GM18517 (cell line): ENCODE results near the gene RTF1.
"Not testable (repeated sequence)": the region's sequence is repeated elsewhere in the genome, so short reads cannot be mapped to it uniquely, and the experiment has no call there.

Source experiments
- ATAC-seq: cut with Tn5 transposase; IDR thresholded peaks from one replicate; pipeline ENCODE4 v1.9.1; 2021; ENCODE audit warnings: mild to moderate bottlenecking, moderate library complexity; ENCODE audit not compliant: unreplicated experiment

Gene RTF1

GRCh38 chr15:41435037-41435786 is 18.3 kb downstream of the RTF1 start:
- no peak for ATAC-seq

GRCh38 chr15:41437448-41437847 is 20.6 kb downstream of the RTF1 start:
- no peak for ATAC-seq

- ATAC-seq = no peak
Measured at GRCh38 chr15:41438206-41438605, 21.3 kb downstream of the RTF1 start.

GRCh38 chr15:41438745-41439144 is 21.9 kb downstream of the RTF1 start:
- ATAC-seq = not testable (repeated sequence)

GRCh38 chr15:41443275-41443674 is 26.4 kb downstream of the RTF1 start:
- no peak for ATAC-seq

GRCh38 chr15:41445399-41445798 is 28.5 kb downstream of the RTF1 start:
- ATAC-seq = no peak

GRCh38 chr15:41462084-41462795 is 45.3 kb downstream of the RTF1 start:
- no peak for ATAC-seq

GRCh38 chr15:41464889-41465580 is 48.1 kb downstream of the RTF1 start:
- ATAC-seq = no peak

GRCh38 chr15:41465822-41466421 is 49.0 kb downstream of the RTF1 start:
- ATAC-seq = no peak

GRCh38 chr15:41466711-41467110 is 49.8 kb downstream of the RTF1 start:
- no peak for ATAC-seq

GRCh38 chr15:41469644-41470043 is 52.7 kb downstream of the RTF1 start:
- not testable (repeated sequence) for ATAC-seq

GRCh38 chr15:41473418-41473817 is 56.5 kb downstream of the RTF1 start:
- no peak for ATAC-seq

- no peak for ATAC-seq
Measured at GRCh38 chr15:41474436-41474835, 57.5 kb downstream of the RTF1 start.

GRCh38 chr15:41474941-41475340 is 58.0 kb downstream of the RTF1 start:
- ATAC-seq = no peak

GRCh38 chr15:41476416-41477048 is 59.6 kb downstream of the RTF1 start:
- no peak for ATAC-seq

- no peak for ATAC-seq
Measured at GRCh38 chr15:41480396-41481140, 63.7 kb downstream of the RTF1 start.

- ATAC-seq = no peak
Measured at GRCh38 chr15:41482110-41482877, 65.4 kb downstream of the RTF1 start.

- peak; percentile 59 for ATAC-seq
Measured at GRCh38 chr15:41483115-41483514, 66.2 kb downstream of the RTF1 start.

- ATAC-seq = no peak
Measured at GRCh38 chr15:41483519-41483918, 66.6 kb downstream of the RTF1 start.
